Measurements from ENCODE around the gene PTPRT.

- no peak for TF ChIP-seq NFKBIZ (CRISPR knock-in tag; IDR thresholded peaks at IDR 0.05)
- no peak for TF ChIP-seq ZNF503 (CRISPR knock-in tag; IDR thresholded peaks at IDR 0.05)
- no peak for TF ChIP-seq CTCF (CRISPR knock-in tag; IDR thresholded peaks at IDR 0.05)
- no peak for TF ChIP-seq CHD2 (IDR thresholded peaks at IDR 0.05; ENCODE audit: low read depth, low read length)
- TF ChIP-seq TFDP2 (CRISPR knock-in tag; IDR thresholded peaks at IDR 0.05), result no peak
Measured at GRCh38 chr20:42212391-42212790, 977.3 kb downstream of the PTPRT start.
